Endodermal cell (in vitro differentiated cells): ENCODE results near the gene PPP1R14C. TPM values are rescaled to one million over a fixed set of nuclear protein-coding genes. Genes with fewer than 3 reads are reported as not detected.
"Not testable (repeated sequence)": the region's sequence is repeated elsewhere in the genome, so short reads cannot be mapped to it uniquely, and the experiment has no call there.

Source experiments
- DNase-seq: peaks from one replicate; pipeline ENCODE4 v3.0.0-alpha.2; 2017
- H3K27ac ChIP-seq: 2 replicates; pipeline ENCODE4 v1.5.1; 2013; ENCODE audit warnings: mild to moderate bottlenecking, low read depth, low read length, moderate library complexity
- H3K27me3 ChIP-seq: 2 replicates; pipeline ENCODE4 v1.6.1; 2013; ENCODE audit warnings: mild to moderate bottlenecking, low read length, moderate library complexity; ENCODE audit not compliant: insufficient read depth, control insufficient read depth, poor library complexity, severe bottlenecking
- H3K36me3 ChIP-seq: 2 replicates; pipeline ENCODE4 v1.7.0; 2013; ENCODE audit warnings: mild to moderate bottlenecking, low read length, moderate library complexity; ENCODE audit not compliant: control insufficient read depth, insufficient read depth
- H3K4me1 ChIP-seq: one replicate; pipeline ENCODE4 v1.7.0; 2013; ENCODE audit warnings: low read length; ENCODE audit not compliant: control insufficient read depth, insufficient read depth
- H3K4me3 ChIP-seq: 2 replicates; pipeline ENCODE4 v1.5.1; 2013; ENCODE audit warnings: mild to moderate bottlenecking, low read length, moderate library complexity
- H3K9ac ChIP-seq: 2 replicates; pipeline ENCODE4 v1.6.1; 2013; ENCODE audit warnings: mild to moderate bottlenecking, low read length, moderate library complexity; ENCODE audit not compliant: poor library complexity, severe bottlenecking; ENCODE audit errors: extremely low read depth
- H3K9me3 ChIP-seq: 2 replicates; pipeline ENCODE4 v1.6.1; 2013; ENCODE audit warnings: mild to moderate bottlenecking, low read length, moderate library complexity; ENCODE audit not compliant: control insufficient read depth
- H3K27ac Mint-ChIP-seq: 2 replicates; pipeline ENCODE4 v1.8.0; 2020; ENCODE audit warnings: mixed read lengths
- H3K27me3 Mint-ChIP-seq: 2 replicates; pipeline ENCODE4 v1.8.0; 2021; ENCODE audit warnings: mild to moderate bottlenecking, mixed read lengths; ENCODE audit not compliant: insufficient read depth
- H3K36me3 Mint-ChIP-seq: 2 replicates; pipeline ENCODE4 v1.8.0; 2020; ENCODE audit warnings: low read depth, mixed read lengths
- H3K4me1 Mint-ChIP-seq: 2 replicates; pipeline ENCODE4 v1.8.0; 2020; ENCODE audit warnings: mixed read lengths
- H3K4me3 Mint-ChIP-seq: 2 replicates; pipeline ENCODE4 v1.8.0; 2020; ENCODE audit warnings: mild to moderate bottlenecking, moderate library complexity, mixed read lengths
- H3K9me3 Mint-ChIP-seq: 2 replicates; pipeline ENCODE4 v1.8.0; 2020; ENCODE audit warnings: mild to moderate bottlenecking, mixed read lengths
- CTCF ChIP-seq: fragments of 200-600 bp; sonication (generic); conservative IDR thresholded peaks from 2 replicates; pipeline ENCODE4 v1.5.0; 2021; ENCODE audit warnings: antibody characterized with exemption, mild to moderate bottlenecking
- WGBS, 2 experiments: methylation state at CpG; one replicate each; pipeline versions ENCODE4 v1.1.5 to v1.1.7; 2013; ENCODE audit warnings: missing lambda C conversion rate in 2 of 2, mixed read lengths in 1 of 2; ENCODE audit not compliant: insufficient coverage in 1 of 2, insufficient read length in 1 of 2; 5-methylcytosine and 5-hydroxymethylcytosine counted together
- total RNA-seq, 2 donors: library from RNA; stranded (reverse); fragmentation: NEBNext Ultra II Directional in 1 of 2; extraction: Animal tissue kit (Norgen Biotek cat#: 25700) in 1 of 2; gene quantifications; 2 replicates in 1 of 2; 3 replicates in 1 of 2; pipeline ENCODE4 v1.2.1, GENCODE V29; 2021

Gene PPP1R14C
- total RNA-seq, 2 donors from 2014 or later, result 0.20 to 0.29 TPM

- 93 to 98% methylated on average over 4 to 10 of the region's 10 CpGs for WGBS, 2 experiments
- Mint-ChIP-seq H3K9me3 (no peaks in the 10 kb centered on the region), H3K36me3 (no peaks in the 10 kb centered on the region), H3K4me3 (no peak overlapping the region), H3K4me1 (no peaks in the 10 kb centered on the region), H3K27me3 (peaks cover 3% of the 10 kb centered on the region), H3K27ac (no peak overlapping the region)
- Histone ChIP-seq H3K27ac (no peak overlapping the region), H3K4me3 (no peak overlapping the region), H3K27me3 (no peaks in the 10 kb centered on the region), H3K36me3 (no peaks in the 10 kb centered on the region), H3K4me1 (no peaks in the 10 kb centered on the region), H3K9me3 (no peaks in the 10 kb centered on the region), H3K9ac (no peak overlapping the region)
- no peak for TF ChIP-seq CTCF
- no peak for DNase-seq
These were observed 42.2 kb downstream of the PPP1R14C start for GRCh38 chr6:150184850-150185731.

- H3K4me1 ChIP-seq, result no peaks in the 10 kb centered on the region
- H3K27me3 ChIP-seq, result no peaks in the 10 kb centered on the region
- Mint-ChIP-seq H3K36me3 (no peaks in the 10 kb centered on the region), H3K4me3 (no peak overlapping the region), H3K27me3 (peaks cover 5% of the 10 kb centered on the region), H3K27ac (no peak overlapping the region), H3K4me1 (no peaks in the 10 kb centered on the region), H3K9me3 (no peaks in the 10 kb centered on the region)
- DNase-seq, result no peak
- H3K36me3 ChIP-seq, result no peaks in the 10 kb centered on the region
- H3K4me3 ChIP-seq, result no peak overlapping the region
- 92 to 98% methylated on average over 8 of the region's 8 CpGs for WGBS, 2 experiments
- H3K9ac ChIP-seq, result no peak overlapping the region
- H3K27ac ChIP-seq, result no peak overlapping the region
- H3K9me3 ChIP-seq, result no peaks in the 10 kb centered on the region
- no peak for TF ChIP-seq CTCF
These were observed 42.9 kb downstream of the PPP1R14C start for GRCh38 chr6:150185732-150186117.

- Mint-ChIP-seq H3K36me3 (no peaks in the 10 kb centered on the region), H3K27ac (no peak overlapping the region), H3K4me3 (no peak overlapping the region), H3K27me3 (peaks cover 5% of the 10 kb centered on the region), H3K4me1 (no peaks in the 10 kb centered on the region), H3K9me3 (no peaks in the 10 kb centered on the region)
- no peak overlapping the region for H3K9ac ChIP-seq
- no peak for TF ChIP-seq CTCF
- H3K9me3 ChIP-seq, result no peaks in the 10 kb centered on the region
- H3K4me1 ChIP-seq, result no peaks in the 10 kb centered on the region
- H3K27me3 ChIP-seq, result no peaks in the 10 kb centered on the region
- no peak overlapping the region for H3K27ac ChIP-seq
- WGBS, 2 experiments, result 92 to 96% methylated on average over 5 to 9 of the region's 9 CpGs
- no peaks in the 10 kb centered on the region for H3K36me3 ChIP-seq
- DNase-seq, result no peak
- H3K4me3 ChIP-seq, result no peak overlapping the region
These were observed 43.5 kb downstream of the PPP1R14C start for GRCh38 chr6:150186129-150186898.

GRCh38 chr6:150187433-150187832 is 44.6 kb downstream of the PPP1R14C start:
- 95 to 100% methylated on average over 1 to 2 of the region's 2 CpGs for WGBS, 2 experiments
- H3K36me3 Mint-ChIP-seq, H3K4me1 ChIP-seq, H3K4me3 ChIP-seq, H3K27me3 ChIP-seq, H3K36me3 ChIP-seq, H3K4me3 Mint-ChIP-seq, H3K9me3 Mint-ChIP-seq, H3K4me1 Mint-ChIP-seq, H3K27ac Mint-ChIP-seq, H3K27ac ChIP-seq, H3K9me3 ChIP-seq, H3K9ac ChIP-seq, H3K27me3 Mint-ChIP-seq, DNase-seq: not testable (repeated sequence)
